GM19455 (cell line): ENCODE data around the gene SLC1A1.
"Not testable (repeated sequence)": the region's sequence is repeated elsewhere in the genome, so short reads cannot be mapped to it uniquely, and the experiment has no call there.

Experiments used
- ATAC-seq: cut with Tn5 transposase; IDR thresholded peaks from one replicate; pipeline ENCODE4 v1.9.1; 2021; ENCODE audit not compliant: unreplicated experiment

Gene SLC1A1

GRCh38 chr9:4574657-4575243, 84.5 kb downstream of the SLC1A1 start:
- ATAC-seq: no peak

GRCh38 chr9:4575997-4576396, 85.7 kb downstream of the SLC1A1 start:
- ATAC-seq: no peak

- ATAC-seq: no peak
These were observed 86.2 kb downstream of the SLC1A1 start for GRCh38 chr9:4576448-4576847.

GRCh38 chr9:4579001-4579400, 88.7 kb downstream of the SLC1A1 start:
- no peak for ATAC-seq

GRCh38 chr9:4581035-4581760, 90.9 kb downstream of the SLC1A1 start:
- no peak for ATAC-seq

GRCh38 chr9:4581861-4582565, 91.7 kb downstream of the SLC1A1 start:
- ATAC-seq: no peak

- ATAC-seq: no peak
These were observed 92.7 kb downstream of the SLC1A1 start for GRCh38 chr9:4583001-4583400.

- ATAC-seq: no peak
These were observed 94.4 kb downstream of the SLC1A1 start for GRCh38 chr9:4584636-4585035.

GRCh38 chr9:4585135-4585534, 94.9 kb downstream of the SLC1A1 start:
- ATAC-seq: no peak

GRCh38 chr9:4588721-4589120, 98.5 kb downstream of the SLC1A1 start:
- no peak for ATAC-seq

- no peak for ATAC-seq
These were observed 100.3 kb downstream of the SLC1A1 start for GRCh38 chr9:4590430-4591122.

GRCh38 chr9:4591123-4591500, 100.8 kb downstream of the SLC1A1 start:
- ATAC-seq: no peak

- ATAC-seq: no peak
These were observed 102.0 kb downstream of the SLC1A1 start for GRCh38 chr9:4592295-4592694.

GRCh38 chr9:4592886-4593285, 102.6 kb downstream of the SLC1A1 start:
- ATAC-seq: no peak

- ATAC-seq: no peak
These were observed 104.3 kb downstream of the SLC1A1 start for GRCh38 chr9:4594545-4594944.

GRCh38 chr9:4594994-4595393, 104.7 kb downstream of the SLC1A1 start:
- ATAC-seq: no peak

- ATAC-seq: peak; percentile 61
These were observed 106.1 kb downstream of the SLC1A1 start for GRCh38 chr9:4596165-4596922.

- no peak for ATAC-seq
These were observed 110.1 kb downstream of the SLC1A1 start for GRCh38 chr9:4600368-4600767.

GRCh38 chr9:4603830-4604229, 113.6 kb downstream of the SLC1A1 start:
- ATAC-seq: no peak

- ATAC-seq: peak; percentile 90
These were observed 114.4 kb downstream of the SLC1A1 start for GRCh38 chr9:4604678-4605095.

GRCh38 chr9:4606033-4606432, 115.8 kb downstream of the SLC1A1 start:
- ATAC-seq: not testable (repeated sequence)
